ENCODE measurements around the gene ARSH.
"Not testable (repeated sequence)": the region's sequence is repeated elsewhere in the genome, so short reads cannot be mapped to it uniquely, and the experiment has no call there.

The ARSH gene, protein sequence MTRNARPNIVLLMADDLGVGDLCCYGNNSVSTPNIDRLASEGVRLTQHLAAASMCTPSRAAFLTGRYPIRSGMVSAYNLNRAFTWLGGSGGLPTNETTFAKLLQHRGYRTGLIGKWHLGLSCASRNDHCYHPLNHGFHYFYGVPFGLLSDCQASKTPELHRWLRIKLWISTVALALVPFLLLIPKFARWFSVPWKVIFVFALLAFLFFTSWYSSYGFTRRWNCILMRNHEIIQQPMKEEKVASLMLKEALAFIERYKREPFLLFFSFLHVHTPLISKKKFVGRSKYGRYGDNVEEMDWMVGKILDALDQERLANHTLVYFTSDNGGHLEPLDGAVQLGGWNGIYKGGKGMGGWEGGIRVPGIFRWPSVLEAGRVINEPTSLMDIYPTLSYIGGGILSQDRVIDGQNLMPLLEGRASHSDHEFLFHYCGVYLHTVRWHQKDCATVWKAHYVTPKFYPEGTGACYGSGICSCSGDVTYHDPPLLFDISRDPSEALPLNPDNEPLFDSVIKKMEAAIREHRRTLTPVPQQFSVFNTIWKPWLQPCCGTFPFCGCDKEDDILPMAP

DNA sequence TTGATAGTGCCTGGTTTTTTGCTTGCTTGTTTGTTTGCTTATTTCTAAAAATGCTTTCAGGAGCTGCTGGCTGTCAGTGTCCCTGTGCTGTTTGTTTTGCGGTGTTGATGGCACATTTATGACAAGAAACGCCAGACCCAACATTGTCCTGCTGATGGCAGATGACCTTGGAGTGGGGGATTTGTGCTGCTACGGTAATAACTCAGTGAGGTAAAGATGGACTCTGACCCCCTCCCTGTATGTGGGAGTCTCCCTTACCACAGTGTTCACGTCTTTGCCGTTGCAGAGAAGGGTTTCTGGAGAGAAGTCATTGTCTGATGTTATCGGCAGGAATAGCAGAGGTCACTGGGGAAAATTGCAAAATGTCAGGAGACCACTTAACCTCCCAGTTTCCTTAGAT lies at the start of gene ARSH:
Gene ARSH (plus strand): TSS at position 52 of the 400 bp plus-strand sequence. CDS start 67 bp downstream, at position 119.
- no peak within 1 kb of the TSS for H3K4me3 ChIP-seq (ENCODE audit: low read depth, low read length)
- no peak for DNase-seq (ENCODE audit: low read depth)
- TF ChIP-seq, protein P1, sequence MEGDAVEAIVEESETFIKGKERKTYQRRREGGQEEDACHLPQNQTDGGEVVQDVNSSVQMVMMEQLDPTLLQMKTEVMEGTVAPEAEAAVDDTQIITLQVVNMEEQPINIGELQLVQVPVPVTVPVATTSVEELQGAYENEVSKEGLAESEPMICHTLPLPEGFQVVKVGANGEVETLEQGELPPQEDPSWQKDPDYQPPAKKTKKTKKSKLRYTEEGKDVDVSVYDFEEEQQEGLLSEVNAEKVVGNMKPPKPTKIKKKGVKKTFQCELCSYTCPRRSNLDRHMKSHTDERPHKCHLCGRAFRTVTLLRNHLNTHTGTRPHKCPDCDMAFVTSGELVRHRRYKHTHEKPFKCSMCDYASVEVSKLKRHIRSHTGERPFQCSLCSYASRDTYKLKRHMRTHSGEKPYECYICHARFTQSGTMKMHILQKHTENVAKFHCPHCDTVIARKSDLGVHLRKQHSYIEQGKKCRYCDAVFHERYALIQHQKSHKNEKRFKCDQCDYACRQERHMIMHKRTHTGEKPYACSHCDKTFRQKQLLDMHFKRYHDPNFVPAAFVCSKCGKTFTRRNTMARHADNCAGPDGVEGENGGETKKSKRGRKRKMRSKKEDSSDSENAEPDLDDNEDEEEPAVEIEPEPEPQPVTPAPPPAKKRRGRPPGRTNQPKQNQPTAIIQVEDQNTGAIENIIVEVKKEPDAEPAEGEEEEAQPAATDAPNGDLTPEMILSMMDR (IDR thresholded peaks at IDR 0.05; ENCODE audit: low read depth, low read length, missing control alignments), result no peak
- in situ Hi-C loops (cut with HindIII; ENCODE audit: low sequenced_read_pairs), result no loop called here

DNA sequence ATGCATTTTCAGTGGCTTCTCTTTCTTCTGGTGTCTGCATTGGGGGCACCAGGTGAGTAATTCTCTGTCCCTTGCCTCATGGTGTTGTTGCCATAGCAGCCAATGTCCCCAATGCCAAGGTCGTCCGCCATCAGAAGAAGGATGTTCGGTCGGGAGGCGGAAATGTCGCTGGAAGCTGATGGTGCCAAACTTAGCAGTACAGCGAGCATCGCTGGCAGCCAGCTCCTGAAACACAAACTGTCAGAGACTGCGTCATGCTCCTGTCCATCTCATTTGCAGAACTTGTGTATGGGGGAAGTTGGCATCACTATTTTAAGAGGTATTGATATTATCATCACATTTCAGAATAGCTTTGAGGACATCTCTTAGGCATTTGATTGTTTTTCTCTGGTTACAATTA lies 48.1 kb upstream of the ARSH start:
- no peak for DNase-seq (ENCODE audit: low read depth)
- TF ChIP-seq, protein P1 (IDR thresholded peaks at IDR 0.05; ENCODE audit: low read depth, low read length, missing control alignments), result no peak
- in situ Hi-C loops (cut with HindIII; ENCODE audit: low sequenced_read_pairs), result no loop called here
- no peak overlapping the region for H3K4me3 ChIP-seq (ENCODE audit: low read depth, low read length)

DNA sequence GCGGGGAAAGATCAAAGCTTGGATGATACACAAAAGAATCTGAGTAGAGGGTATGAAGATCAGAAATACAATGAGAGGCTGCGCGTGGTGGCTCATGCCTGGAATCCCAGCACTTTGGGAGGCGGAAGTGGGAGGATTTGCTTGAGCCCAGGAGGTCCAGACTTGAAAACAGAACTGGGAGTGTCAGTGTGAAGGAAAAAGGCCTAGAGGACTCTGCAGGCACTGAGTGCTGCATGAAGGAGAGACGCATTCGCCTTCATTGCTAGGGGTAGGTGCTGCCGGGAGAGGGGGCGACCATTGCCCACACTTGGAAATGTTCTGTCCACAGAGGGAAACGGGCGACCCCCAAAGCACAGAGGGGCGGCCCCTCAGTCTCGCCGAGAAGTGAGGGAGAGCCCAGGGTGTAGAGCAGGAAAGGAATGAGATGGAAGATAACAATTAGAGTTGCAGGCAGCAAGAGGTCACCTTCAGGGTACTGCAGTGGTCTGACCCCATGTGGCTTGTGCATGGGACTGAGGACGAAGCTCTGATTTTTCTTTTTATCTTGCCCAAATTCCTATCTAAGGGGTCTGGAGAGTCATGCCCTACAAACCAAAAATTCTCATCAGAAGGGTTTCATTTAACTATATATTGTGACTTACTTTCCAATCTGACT lies 45.4 kb upstream of the ARSH start:
- TF ChIP-seq, protein P1 (IDR thresholded peaks at IDR 0.05; ENCODE audit: low read depth, low read length, missing control alignments), result no peak
- in situ Hi-C loops (cut with HindIII; ENCODE audit: low sequenced_read_pairs), result no loop called here

DNA sequence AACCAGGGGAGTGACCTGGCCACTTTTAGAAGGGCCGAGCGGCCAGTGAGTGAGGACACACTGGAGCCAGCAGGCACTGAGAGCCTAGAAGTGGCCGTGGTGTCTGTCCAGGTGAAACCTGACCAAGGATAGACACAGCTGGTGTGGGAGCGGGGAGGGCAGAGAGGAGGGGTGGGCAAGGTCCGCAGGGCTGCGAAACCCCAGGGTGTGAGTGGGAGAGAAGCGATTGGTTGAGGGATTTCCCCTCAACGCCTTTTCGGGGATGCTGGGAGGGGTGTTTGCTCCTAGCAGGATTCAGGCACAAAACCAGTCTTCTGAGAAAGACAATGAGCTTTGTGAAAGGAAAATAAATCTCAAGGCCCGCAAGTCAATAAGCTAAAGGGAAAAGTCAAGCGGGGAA lies 44.0 kb upstream of the ARSH start:
- no peak overlapping the region for H3K4me3 ChIP-seq (ENCODE audit: low read depth, low read length)
- TF ChIP-seq, protein P1 (IDR thresholded peaks at IDR 0.05; ENCODE audit: low read depth, low read length, missing control alignments), result no peak
- DNase-seq (ENCODE audit: low read depth), result no peak
- in situ Hi-C loops (cut with HindIII; ENCODE audit: low sequenced_read_pairs), result no loop called here

More for the DNA sequence above, 45.4 kb upstream of the ARSH start:
- no peak for DNase-seq (ENCODE audit: low read depth)
- H3K4me3 ChIP-seq (ENCODE audit: low read depth, low read length), result no peak overlapping the region

DNA sequence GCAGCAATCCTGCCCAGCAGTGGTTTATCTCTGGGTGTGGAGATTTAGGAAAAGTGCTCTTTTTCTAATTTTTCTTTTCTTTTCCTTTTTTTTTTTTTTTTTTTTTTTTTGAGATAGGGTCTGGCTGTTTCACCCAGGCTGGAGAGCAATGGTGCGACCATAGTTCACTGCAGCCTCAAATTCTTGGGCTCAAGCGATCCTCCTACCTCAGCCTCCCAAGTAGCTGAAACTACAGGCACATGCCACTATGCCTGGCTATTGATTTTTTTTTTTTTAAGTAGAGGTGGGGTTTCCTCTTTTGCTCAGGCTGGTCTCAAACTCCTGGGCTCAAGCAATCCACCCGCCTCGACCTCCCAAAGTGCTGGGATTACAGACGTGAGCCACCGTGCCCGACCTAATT lies 42.9 kb upstream of the ARSH start:
- H3K4me3 ChIP-seq (ENCODE audit: low read depth, low read length), result peak overlapping the region; percentile 22
- DNase-seq (ENCODE audit: low read depth); in situ Hi-C loops (cut with HindIII; ENCODE audit: low sequenced_read_pairs): not testable (repeated sequence)

DNA sequence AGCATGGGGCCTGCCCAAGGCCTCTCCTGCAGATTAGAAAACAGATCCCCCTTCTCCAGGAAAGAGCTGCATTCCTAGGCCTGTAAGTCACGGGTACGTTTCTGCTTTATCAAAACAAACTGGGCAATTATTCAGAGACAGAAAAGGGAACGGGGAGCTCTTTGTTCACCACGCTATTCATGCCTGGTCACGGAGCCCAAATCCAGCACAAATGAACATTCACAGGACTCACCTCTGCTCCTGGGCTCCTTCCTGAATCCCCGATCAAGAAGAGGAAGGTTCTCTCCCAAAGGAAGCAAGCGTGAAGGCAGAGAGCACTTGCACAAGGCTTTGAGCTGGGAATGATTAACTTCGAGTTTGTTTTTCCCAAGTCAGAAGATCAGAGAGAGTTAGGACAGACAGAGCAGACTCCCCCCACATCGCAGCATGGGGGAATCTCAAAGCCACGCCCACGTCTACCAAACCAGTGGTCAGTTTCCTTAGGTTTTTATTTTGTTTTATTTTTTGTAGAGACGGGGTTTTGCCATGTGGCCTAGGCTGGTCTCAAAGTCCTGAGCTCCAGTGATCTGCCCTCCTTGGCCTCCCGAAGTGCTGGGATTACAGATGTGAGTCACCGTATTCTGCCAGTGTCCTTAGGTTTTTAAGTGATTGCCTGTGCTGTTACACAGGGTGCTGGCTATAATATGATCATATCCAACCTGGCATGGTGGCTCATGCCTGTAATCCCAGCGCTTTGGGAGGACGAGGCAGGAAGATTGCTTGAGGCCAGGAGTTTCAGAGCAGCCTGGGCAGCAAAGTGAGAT lies 42.2 kb upstream of the ARSH start:
- DNase-seq (ENCODE audit: low read depth), result not testable (repeated sequence)

DNA sequence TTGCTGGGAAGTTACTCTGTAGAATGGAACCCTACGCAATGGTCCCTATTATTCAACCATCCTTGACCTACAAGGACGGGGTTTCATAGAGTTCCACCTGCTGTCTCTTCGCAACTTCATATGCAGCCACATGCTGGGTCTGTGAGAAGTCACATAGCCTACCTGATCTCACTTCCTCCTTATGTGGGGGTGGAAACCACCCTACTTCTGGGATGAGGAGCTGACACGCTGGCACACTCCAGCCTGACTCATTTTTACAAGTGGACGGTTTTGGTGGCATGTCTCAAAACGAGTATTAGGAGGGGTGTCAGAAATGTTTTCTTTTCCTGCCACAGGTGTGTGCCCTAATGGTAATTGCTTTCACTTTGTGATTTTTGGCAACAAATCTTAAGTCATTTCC lies 40.4 kb upstream of the ARSH start:
- TF ChIP-seq, protein P1 (IDR thresholded peaks at IDR 0.05; ENCODE audit: low read depth, low read length, missing control alignments), result no peak
- in situ Hi-C loops (cut with HindIII; ENCODE audit: low sequenced_read_pairs), result no loop called here
- no peak overlapping the region for H3K4me3 ChIP-seq (ENCODE audit: low read depth, low read length)
- no peak for DNase-seq (ENCODE audit: low read depth)

More for the DNA sequence above, 42.2 kb upstream of the ARSH start:
- in situ Hi-C loops (cut with HindIII; ENCODE audit: low sequenced_read_pairs), result not testable (repeated sequence)
- peak overlapping the region; percentile 22 for H3K4me3 ChIP-seq (ENCODE audit: low read depth, low read length)
